ENCODE measurements around the gene RANGRF.

RANGRF gene

DNA sequence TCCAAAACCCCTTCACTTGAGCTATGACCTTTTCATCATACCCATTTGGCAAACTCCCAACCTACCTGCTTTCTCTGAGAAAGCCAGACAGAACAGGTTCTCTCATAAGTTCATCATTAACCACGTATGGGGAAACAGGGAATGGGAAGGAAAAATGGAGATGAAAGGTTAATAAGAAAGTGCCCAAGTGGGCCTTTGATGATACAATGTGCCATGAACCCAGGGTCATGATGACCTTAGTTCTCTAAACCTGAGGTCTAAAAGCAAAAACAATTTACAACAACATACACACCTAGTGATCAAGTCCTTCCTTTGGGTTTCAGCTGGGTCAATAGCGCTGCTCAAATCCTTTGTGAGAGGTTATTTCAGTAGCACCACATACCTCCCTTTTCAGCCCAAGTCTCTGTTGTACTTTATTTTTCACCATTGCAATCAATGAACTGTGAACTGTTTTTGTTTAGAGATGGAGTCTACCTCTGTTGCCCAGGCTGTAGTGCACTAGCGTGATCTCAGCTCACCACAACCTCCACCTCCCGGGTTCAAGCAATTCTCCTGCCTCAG, 14.5 kb upstream of the RANGRF start:
- DNase-seq (ENCODE audit: low read depth in 3 of 3): no peak

GRCh38 chr17:8274816-8275215, 13.7 kb upstream of the RANGRF start:
- DNase-seq (ENCODE audit: low read depth in 3 of 3): no peak

- no peak for DNase-seq (ENCODE audit: low read depth in 3 of 3)
These were observed 12.8 kb upstream of the RANGRF start for GRCh38 chr17:8275421-8276290.

DNA sequence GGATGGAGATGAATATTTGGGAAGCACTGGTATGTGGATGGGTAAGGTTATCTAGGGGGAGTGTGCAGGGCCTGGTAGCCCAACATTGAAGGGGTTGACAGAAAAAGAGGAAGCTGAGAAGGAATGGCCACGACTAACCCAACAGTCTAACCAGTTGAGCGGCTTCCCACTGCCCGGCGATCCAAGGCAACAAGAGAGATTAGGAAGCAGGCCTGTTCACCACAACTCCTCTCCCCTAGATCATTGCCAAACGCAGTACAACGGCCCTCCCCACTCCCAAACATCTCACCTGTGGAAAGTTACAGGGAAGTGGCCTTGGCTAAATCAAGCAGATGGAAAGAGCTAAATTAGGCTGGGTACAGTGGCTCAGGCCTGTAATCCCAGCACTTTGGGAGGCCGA, 11.2 kb upstream of the RANGRF start:
- no peak for DNase-seq (ENCODE audit: low read depth in 3 of 3)

DNA sequence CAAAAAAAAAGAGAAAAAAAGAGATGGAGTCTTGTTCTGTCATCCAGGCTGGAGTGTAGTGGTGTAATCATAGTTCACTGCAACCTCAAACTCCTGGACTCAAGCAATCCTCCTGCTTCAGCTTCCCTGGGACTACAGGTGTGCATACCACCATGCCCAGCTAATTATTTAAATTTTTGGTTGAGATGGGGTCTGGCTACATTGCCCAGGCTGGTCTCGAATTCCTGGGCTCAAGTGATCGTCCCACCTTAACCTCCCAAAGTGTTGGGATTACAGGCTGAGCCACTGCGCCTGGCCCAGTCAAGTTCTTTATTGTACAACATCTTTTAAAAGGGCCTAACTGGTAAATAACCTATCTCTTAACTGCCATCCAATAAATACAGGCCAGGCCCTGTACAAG, 6.1 kb upstream of the RANGRF start:
- DNase-seq (ENCODE audit: low read depth in 3 of 3): no peak

GRCh38 chr17:8283356-8283755, 5.1 kb upstream of the RANGRF start:
- no peak for DNase-seq (ENCODE audit: low read depth in 3 of 3)

GRCh38 chr17:8284126-8284525, 4.3 kb upstream of the RANGRF start:
- DNase-seq (ENCODE audit: low read depth in 3 of 3): no peak

DNA sequence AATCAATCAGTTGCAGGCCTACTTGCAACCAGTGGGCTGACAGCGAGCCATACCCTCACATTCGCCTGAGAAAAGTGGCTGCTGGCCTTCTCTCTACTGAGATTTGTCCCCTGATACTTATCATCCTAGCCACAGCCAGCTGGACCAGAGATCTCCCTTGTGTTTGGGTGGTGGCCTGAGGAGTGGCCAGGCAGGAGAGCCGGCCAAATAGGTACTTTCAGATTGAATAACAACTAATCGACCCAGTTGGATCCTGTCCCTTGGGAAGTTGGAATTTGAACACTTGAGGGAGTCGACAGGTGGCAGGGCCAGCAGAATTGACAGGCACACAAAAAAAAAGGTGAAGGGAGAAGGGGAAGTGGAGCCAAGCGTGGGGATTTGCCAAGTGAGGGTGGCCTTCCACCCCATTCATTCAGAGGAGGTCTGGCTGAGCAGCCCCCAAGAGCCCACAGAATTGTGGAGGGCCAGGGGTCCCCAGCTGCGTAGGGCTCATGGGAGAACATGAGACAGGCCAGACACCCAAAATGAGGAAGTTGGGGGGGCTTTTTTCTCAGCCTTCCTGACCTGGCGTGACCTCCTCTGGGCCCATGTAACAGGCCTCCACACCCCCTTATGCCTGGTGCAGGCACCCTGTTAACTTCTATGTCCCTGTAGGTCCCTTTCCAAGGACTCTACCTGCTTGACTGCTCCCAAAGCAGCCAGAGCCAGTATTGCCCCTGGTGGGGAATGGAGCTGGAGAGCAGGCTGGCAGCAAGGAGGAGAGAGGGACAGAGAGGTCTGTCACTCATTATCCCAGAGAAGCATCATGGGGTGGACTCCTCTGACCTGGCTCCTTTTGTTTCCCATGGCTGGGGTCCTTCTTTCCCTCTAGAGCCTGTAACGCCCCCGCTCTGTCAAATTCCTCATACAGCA, 2.9 kb upstream of the RANGRF start:
- no peak for DNase-seq (ENCODE audit: low read depth in 3 of 3)

DNA sequence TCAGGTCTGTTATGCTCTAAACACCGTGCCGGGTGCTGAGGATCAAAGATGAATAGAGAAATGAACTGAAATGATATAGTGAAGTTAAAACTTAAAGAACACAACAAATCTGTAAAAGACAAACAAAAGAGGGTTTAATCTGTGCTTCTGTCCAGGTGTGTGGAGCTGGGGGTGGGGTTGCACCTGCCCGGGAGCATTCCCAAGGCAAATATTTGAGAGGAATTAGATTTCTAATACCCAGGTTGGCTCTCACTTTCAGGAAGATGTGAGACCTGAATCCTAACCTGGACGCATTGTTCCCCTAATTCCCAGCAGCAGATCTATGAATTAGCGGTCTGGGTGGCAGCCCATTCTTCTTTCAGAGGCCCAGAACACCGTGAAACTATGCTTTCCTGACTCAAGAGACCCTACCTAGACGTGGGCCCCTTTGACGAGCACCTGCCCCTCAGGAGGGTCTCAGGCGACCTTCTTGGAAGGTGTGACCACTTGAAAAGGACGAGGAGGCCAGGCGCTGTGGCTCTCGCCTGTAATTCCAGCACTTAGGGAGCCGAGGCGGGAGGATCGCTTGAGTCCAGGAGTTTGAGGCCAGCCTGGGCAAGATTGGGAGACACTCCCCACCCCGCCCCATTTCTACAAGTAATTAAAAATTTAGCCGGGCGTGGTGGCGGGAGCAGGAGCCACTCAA, 677 bp upstream of the RANGRF start:
- no peak for DNase-seq (ENCODE audit: low read depth in 3 of 3)

DNA sequence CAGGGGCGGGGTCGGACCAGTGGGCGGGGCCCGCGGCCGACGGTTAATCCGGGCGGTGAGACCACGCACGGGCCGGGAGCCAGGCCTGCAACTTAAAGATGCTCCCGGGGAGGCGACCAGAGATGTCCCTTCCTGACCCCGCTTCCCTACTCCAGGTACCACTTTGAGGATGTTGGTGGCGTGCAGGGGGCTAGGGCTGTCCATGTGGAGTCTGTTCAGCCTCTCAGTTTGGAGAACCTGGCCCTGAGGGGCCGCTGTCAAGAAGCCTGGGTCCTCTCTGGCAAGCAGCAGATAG, 580 bp downstream of the RANGRF start:
- DNase-seq (ENCODE audit: low read depth in 3 of 3): peak in 2 of 3 donors; percentile 21 to 52

DNA sequence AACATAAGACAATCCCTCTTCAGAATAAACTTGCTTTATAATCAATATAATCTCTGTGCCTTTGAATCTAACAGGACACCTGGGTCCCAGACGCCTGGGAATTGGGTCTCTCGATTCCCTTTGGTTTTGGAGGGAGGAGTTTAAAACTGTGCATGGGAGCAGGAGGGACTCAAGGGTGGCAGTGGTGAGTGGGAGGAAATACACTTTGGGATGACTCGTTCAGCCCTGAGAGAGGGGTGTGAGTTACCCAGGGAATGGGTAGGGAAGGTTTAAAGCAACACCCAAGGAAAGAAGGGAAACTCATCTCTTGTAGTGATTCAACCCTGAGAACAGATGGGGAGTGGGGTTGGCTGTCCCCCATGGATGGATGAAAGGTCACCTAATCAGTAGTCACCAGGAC, 1.6 kb downstream of the RANGRF start:
- DNase-seq (ENCODE audit: low read depth in 3 of 3): no peak

DNA sequence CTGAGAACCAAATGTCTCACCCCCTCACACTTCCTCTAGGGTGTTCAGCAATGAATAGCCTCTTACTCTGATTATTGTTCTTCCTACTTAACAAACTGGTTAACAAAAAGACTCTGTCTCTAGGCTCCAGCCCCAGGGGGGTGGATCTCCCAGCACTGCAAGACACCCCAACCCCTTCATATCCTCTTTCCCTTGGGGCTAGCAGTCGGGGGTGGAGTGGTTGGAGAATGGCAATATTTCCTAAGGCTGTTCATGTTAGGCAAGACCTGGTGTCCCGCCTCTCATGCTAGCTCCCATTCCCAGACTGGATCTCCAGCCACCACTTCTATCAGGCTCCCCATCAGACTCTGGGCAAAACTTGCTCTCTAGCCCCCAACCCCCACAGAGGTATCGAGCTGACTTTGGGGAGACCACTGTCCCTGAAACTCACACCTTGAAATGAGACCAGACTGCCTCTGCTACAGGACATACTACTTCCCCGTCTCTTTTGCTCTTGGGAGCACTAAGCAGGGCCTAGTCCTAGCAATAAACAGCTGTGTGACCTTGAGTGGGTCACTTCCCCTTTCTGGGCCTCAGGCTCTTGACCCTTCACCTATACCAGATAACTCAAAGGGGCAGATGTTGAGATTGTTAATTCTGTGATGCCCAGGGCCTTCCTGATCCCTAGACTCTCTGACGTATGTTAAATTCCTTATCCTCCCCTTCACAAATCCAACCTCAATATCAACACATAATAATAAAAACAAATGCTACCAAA, 4.3 kb downstream of the RANGRF start:
- DNase-seq (ENCODE audit: low read depth in 3 of 3): no peak

DNA sequence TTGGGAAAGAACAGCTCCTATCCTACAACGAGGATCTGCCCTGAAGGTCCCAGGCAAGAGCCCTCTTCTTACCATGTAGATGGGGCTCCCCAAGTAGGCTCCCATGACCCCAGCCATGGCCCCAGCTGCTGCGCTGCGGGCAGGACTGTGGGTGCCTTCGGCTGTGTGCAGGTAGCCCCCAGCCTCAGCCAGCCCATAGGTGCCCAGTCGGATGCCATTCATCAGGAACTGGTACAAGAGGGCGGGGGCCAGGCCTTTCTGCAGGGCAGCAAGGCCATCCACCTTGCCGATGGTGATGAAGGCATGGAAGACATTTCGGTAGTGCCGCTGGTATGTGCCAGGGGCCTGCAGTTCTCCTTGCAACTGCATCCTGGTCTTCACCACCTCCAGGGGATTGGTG, 5.9 kb downstream of the RANGRF start:
- DNase-seq (ENCODE audit: low read depth in 3 of 3): no peak

DNA sequence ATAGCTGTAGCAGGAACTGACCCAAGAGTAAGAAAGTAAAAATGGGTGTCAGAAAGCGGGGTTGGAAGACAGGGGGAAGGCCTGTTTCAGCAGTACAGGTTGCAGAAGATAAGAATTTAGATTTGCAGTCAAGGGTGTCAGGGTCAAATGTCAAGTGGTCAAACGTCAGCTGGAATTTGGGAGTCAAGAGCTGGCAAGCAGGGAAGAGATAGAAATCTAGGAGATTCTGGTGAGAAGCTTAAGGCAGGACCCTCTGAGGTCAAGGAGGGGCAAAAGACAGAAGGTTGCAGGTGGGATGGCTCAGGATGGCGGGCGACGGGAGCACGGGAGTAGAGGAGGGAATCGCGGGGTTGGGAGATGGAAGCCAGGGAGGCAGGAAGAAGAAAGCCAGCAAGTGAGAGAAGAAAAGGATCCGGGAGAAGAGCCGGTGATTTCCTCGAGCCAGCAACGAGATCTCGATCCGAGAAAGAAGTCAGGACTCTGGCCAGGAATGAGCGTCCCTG, 6.4 kb downstream of the RANGRF start:
- no peak for DNase-seq (ENCODE audit: low read depth in 3 of 3)

- no peak for DNase-seq (ENCODE audit: low read depth in 3 of 3)
These were observed 11.8 kb downstream of the RANGRF start for GRCh38 chr17:8300226-8300625.

DNA sequence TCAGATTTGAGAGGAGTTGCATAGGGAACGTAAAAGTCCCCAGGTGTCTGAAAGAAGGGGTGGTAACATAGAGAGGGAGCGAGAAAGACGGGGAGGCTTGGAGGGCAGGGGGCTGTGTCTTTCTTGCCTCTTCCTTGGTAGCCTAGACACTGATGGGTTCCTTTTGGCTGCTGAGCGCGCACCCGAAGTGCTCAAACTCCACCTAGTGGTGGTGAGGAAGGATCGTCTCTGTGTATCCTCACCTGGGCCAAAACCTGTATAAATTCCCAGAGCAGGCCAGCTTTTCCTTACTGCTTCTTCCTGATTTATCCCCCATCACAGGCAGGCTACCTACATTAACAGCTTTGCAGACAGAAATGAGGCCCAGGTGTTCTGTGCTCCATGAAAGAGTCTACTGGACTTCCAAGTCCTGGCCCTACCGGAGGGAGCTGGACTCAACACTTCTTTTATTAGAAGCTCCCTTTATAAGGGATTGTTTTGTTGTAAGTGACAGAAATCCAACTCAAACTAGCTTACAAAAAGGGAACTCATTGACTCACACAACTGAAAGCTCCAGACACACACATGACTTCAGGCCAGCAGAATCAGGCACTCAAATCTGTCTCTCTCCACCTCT, 12.3 kb downstream of the RANGRF start:
- DNase-seq (ENCODE audit: low read depth in 3 of 3): peak; percentile 22 to 32 (median 27)

DNA sequence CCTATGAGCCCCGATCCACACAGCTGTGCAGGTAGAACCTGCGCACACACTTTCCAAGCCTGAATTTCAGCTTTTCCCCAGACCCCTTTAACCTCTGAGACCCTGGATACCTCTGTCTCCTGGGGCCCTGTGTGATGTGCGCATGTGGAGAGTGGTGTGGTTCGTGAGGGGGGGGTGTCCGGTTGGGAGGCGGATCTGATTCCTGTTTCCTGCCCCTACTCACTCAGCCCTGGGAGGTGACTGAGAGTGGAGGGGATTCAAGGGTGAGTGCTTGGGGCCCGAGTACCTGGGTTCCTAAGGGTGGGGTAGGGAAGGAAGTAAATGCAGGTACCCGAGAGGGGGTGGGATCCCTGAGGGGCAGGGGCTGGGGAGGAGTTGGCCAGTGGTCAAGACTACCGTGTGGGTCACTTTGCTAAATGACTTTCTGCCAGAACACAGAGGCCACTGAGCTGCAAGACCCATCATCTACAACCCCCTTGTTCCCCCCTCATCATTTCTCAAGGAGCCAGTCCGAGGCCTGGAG, 22.2 kb downstream of the RANGRF start:
- no peak for DNase-seq (ENCODE audit: low read depth in 3 of 3)

DNA sequence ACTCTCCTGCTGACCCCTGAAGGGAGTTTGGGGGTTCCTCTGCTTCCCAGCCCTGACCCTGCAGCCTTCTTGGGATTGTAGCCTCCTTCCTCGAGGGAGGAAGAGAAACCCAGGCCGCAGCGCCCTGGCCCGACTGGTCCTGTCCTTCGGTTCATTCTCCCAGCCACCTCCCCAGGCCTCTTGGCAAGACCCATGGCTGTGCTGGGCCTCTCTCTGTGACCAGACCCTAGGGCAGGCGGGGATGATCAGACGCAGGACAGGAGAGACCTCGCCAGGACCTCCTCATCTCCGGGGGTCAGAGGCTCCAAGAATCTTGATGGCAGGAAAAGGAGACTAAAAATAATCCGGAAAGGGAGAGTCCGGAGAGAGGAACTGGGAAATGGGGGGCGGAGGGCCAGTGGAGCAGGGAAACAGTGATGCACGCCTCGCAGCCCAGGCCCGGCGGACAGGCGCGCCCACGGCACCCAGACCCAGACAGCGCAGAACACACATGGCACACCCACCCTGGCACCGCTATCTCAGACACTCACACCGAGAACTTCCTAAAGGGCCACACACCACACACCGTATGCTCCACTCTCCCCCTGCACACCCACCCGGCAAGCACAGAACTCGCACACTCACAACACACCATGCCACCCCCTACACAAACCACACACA, 22.8 kb downstream of the RANGRF start:
- no peak for DNase-seq (ENCODE audit: low read depth in 3 of 3)

GRCh38 chr17:8312251-8312650, 23.8 kb downstream of the RANGRF start:
- DNase-seq (ENCODE audit: low read depth in 3 of 3): no peak
